Measurements from ENCODE around the gene SRC.

DNA sequence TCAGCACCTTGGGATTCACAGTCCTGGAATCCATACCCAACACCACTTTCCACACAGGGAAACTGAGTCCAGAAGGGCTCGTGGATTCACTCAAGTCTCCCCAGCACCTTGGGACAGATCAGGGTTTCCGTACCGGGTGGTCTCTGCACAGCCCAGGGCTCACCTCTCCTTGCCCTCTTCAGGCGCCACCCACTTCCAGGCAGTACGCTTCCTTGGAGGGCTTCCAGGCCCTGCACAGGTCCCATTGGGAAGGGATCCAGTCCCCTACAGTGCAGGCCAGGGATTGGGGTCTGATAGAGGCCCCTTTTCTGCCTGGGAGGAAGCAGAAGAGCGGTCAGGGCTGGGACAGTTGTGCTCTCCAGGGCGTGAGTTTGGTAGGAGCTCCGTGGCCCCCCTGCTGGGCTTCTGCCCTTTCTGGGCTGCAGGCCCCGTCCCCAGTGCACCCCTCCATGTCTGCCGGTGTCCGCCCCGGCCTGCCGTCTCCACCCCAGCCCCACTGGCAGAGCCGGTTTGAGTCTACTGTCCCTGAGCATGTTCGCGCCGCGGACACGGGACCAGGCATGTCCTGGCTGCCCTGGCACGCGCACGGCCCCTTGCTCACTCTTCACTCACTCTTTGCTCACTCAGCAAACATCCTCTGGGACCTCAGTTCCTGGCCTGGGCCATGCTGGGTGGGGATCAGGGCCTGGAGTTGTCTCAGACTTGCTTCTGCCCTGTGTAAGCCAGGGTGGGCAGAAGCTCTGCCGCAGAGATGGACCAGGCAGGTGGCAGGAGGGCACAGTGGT is 12.6 kb downstream of the SRC start:
- TF ChIP-seq CTCF (IDR thresholded peaks at IDR 0.05) (no peak), POLR2A (IDR thresholded peaks at IDR 0.05) (no peak), POLR2AphosphoS5 (IDR thresholded peaks at IDR 0.05) (no peak)
